Raji (cell line): ENCODE data around the gene ZNF672.

Source experiments
- POLR2A ChIP-seq: IDR thresholded peaks from 2 replicates; pipeline ENCODE4 v1.6.1; 2011; ENCODE audit warnings: low read depth, low read length, control low read depth; ENCODE audit not compliant: insufficient read depth

The ZNF672 gene

GRCh38 chr1:248837781-248838356 is at the start of gene ZNF672:
Gene ZNF672, plus strand, starts transcription at chr1:248838224. Its CDS starts 9,051 bp downstream, at chr1:248847275.
- TF ChIP-seq POLR2A = peak; percentile 93

- no peak for TF ChIP-seq POLR2A
Measured at GRCh38 chr1:248788327-248788726, 49.7 kb upstream of the ZNF672 start.

DNA sequence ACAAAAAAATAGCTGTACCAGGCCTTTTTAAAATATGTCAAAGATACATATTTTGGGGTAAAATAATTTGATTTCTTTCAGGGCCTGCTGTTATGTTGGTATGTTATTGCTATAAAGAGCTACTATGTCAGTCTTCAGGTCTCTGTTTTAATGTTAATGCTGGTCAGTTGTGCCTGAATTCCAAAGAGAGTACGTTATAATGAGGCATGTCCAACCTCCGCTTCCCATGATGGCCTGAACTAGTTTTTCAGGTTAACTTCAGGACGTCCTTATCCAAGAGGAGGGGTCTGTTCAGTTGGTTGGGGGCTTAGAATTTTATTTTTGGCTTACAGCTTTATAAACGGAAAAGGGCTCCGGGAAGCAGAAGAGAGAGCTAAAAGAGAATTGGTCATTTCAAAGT is 47.6 kb upstream of the ZNF672 start:
- TF ChIP-seq POLR2A = no peak

GRCh38 chr1:248791010-248791409 is 47.0 kb upstream of the ZNF672 start:
- TF ChIP-seq POLR2A = no peak

DNA sequence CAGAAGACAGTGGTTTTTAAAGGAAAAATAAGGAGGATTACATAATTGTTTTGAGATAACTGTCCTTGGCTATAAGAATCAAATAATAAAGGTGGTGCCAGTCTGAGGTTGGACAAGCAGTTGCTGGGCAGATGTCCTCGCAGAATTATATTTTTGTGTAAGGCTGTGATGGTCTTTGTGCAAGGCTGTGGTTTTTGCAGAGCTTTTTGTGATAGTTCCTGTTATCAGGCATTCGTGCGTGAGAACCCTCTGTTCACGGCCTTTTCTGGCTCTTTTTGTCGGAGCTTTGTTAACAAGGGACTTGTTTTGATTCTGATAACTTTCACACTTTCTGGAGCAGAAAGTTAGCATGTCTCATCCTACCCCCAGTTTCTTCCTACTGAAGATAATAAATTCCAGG is 45.7 kb upstream of the ZNF672 start:
- TF ChIP-seq POLR2A = no peak

DNA sequence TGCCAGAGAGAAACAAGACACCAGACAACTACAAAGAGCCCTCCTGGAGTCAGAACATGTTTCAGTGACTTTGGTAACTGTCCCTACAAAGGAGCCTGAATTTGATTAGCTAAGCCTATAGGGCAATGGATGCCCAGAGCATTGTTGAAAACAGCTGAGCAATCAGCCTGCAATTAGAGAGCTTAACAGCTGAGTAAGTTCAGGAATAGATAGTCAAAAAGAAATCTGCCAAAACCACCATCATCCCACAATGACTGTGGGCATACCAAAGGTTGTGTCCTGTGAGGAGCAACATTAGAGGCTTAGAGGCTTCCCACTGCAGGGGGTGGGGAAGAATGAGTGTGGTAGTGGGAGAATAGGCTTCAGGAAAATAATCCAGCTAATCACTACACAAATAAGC is 44.4 kb upstream of the ZNF672 start:
- TF ChIP-seq POLR2A = no peak

GRCh38 chr1:248798791-248799190 is 39.2 kb upstream of the ZNF672 start:
- TF ChIP-seq POLR2A = no peak

DNA sequence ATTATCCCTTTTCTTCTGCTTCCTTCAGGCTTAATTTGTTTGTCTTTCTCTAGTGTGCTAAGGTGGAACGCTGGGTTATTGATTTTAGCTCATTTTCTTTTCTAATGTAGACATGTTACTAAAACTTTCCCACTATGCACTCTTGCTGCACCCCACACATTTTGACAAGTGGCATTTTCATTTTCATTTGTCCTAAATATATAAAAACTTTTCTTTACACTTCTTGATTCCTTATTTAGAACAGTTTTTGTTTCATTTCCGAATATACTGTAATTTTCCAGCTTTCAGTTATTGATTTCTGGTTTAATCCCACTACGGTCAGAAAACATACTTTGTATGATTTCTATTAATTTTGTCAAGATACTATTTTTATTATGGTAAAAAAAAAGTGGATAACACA is 37.6 kb upstream of the ZNF672 start:
- no peak for TF ChIP-seq POLR2A

GRCh38 chr1:248802454-248802853 is 35.6 kb upstream of the ZNF672 start:
- no peak for TF ChIP-seq POLR2A

- TF ChIP-seq POLR2A = peak; percentile 38; the same call in 1 of the 2 replicates
Measured at GRCh38 chr1:248804771-248805681, 33.0 kb upstream of the ZNF672 start.

DNA sequence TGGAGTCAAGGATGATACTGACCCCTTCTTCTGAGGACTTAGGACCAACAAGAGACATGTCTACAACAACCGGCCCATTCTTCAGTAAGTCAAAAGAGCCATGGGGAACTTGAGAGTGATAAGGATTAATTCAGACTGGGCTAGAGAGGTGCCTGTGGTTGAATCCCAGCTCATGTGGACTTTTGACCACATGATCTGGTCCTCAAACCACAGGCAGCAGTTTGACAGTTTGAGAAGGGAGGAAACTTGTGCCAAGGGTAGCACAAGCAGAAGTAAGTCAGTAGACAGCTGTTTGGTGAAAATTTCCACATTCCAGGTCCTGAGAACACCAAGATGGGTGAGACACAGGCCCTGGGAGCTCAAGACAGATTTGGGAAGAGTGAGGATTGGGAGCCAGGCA is 32.1 kb upstream of the ZNF672 start:
- TF ChIP-seq POLR2A = no peak

- no peak for TF ChIP-seq POLR2A
Measured at GRCh38 chr1:248807067-248807737, 30.8 kb upstream of the ZNF672 start.

GRCh38 chr1:248808876-248809275 is 29.1 kb upstream of the ZNF672 start:
- no peak for TF ChIP-seq POLR2A

DNA sequence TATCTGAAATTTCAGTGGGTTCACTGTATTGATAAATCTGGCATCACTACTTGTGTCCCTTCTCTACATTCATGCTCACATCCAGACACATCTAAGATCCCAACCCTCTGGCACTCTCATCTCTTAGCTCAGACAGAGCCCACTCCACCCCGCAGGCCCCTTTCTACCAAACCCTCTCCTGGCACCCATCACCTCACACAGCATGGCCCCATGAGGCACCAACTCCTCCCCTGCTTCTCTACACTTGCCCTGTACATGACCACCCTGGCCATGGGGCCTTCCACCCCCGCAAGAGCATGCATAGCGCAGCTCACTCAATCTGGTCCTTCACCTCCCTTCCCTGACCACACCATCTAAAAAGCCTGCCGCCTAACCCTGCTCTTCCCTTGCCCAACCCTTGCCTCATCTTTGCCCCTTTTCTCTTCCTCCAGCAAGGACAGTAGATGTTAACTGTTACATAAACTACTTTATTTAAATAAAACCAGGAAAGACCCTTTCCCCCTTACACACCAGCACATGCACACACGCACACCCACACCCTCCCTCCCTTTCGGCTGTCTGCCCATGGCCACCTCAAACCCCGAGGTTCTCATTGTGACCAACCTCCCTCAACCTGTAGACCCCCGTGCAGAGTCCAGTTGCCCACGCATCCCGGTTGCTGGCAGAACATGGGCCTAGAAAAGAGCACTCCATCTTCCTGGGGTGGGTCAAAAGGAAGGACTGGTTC is 27.9 kb upstream of the ZNF672 start:
- no peak for TF ChIP-seq POLR2A
